ENCODE results near the gene ARAF. TPM values are rescaled to one million over a fixed set of nuclear protein-coding genes. Genes with fewer than 3 reads are reported as not detected.
A peak's percentile ranks its signal among the peaks of the same experiment; 100 is the strongest.

Gene ARAF
- total RNA-seq, 2 experiments from 2014 or later, result 76.9 to 82.0 TPM

- Mint-ChIP-seq H3K4me1 (no peaks in the 10 kb centered on the region), H3K27me3 (no peaks in the 10 kb centered on the region), H3K36me3 (ENCODE audit: low read depth) (no peaks in the 10 kb centered on the region), H3K9me3 (no peaks in the 10 kb centered on the region), H3K4me3 (no peak overlapping the region), H3K27ac (no peak overlapping the region)
- ChIA-PET CTCF (interaction anchor here (0.6 to 2.9 kb wide), 2 partner anchors 18 to 102 kb away, joined by 5 to 8 read pairs; no protein-coding TSS in a partner anchor), POLR2A (no interaction called here)
- no peak for DNase-seq
Observed at GRCh38 chrX:47540754-47541538, 20.1 kb upstream of the ARAF start.

- Mint-ChIP-seq H3K27ac (no peak overlapping the region), H3K36me3 (ENCODE audit: low read depth) (no peaks in the 10 kb centered on the region), H3K4me3 (no peak overlapping the region), H3K4me1 (no peaks in the 10 kb centered on the region), H3K27me3 (no peaks in the 10 kb centered on the region), H3K9me3 (no peaks in the 10 kb centered on the region)
- ChIA-PET POLR2A (no interaction called here), CTCF (no interaction called here)
- no peak for DNase-seq
Observed at GRCh38 chrX:47543496-47543895, 17.5 kb upstream of the ARAF start.

GRCh38 chrX:47556045-47556623 is 4.9 kb upstream of the ARAF start:
- CTCF ChIA-PET, result interaction anchor here (0.9 kb wide), 1 partner anchor 33 kb away, joined by 3 read pairs; no protein-coding TSS in a partner anchor
- peaks cover 20% of the 10 kb centered on the region for H3K4me1 Mint-ChIP-seq
- H3K27ac Mint-ChIP-seq, result peak overlapping the region; percentile 89

GRCh38 chrX:47558436-47558835 is 2.6 kb upstream of the ARAF start:
- H3K4me3 Mint-ChIP-seq, result no peak overlapping the region
- POLR2A ChIA-PET, result no interaction called here

More at GRCh38 chrX:47556045-47556623, 4.9 kb upstream of the ARAF start:
- Mint-ChIP-seq H3K27me3 (no peaks in the 10 kb centered on the region), H3K9me3 (no peaks in the 10 kb centered on the region), H3K4me3 (peak overlapping the region; percentile 86), H3K36me3 (ENCODE audit: low read depth) (no peaks in the 10 kb centered on the region)
- POLR2A ChIA-PET, result interaction anchor here (0.5 kb wide), 1 partner anchor 26 kb away, joined by 3 read pairs; no protein-coding TSS in a partner anchor
- DNase-seq, result peak; percentile 88

GRCh38 chrX:47560179-47560933 is 649 bp upstream of the ARAF start:
- CTCF ChIA-PET, result interaction anchor here (0.6 kb wide), 1 partner anchor 13 kb away, joined by 3 read pairs; no protein-coding TSS in a partner anchor

More at GRCh38 chrX:47558436-47558835, 2.6 kb upstream of the ARAF start:
- Mint-ChIP-seq H3K4me1 (peaks cover 28% of the 10 kb centered on the region), H3K36me3 (ENCODE audit: low read depth) (peaks cover 2% of the 10 kb centered on the region), H3K9me3 (no peaks in the 10 kb centered on the region), H3K27me3 (no peaks in the 10 kb centered on the region), H3K27ac (no peak overlapping the region)
- CTCF ChIA-PET, result no interaction called here
- no peak for DNase-seq

GRCh38 chrX:47561659-47562151 is 700 bp downstream of the ARAF start:
- POLR2A ChIA-PET, result no interaction called here
- H3K4me3 Mint-ChIP-seq, result peak overlapping the region; percentile 87
- CTCF ChIA-PET, result interaction anchor here (0.6 to 0.7 kb wide), 2 partner anchors 22 to 986 kb away, joined by 3 read pairs; no protein-coding TSS in a partner anchor

More at GRCh38 chrX:47560179-47560933, 649 bp upstream of the ARAF start:
- no peak for DNase-seq
- peaks cover 10% of the 10 kb centered on the region for H3K36me3 Mint-ChIP-seq (ENCODE audit: low read depth)
- H3K27ac Mint-ChIP-seq, result peak overlapping the region; percentile 99
- no peaks in the 10 kb centered on the region for H3K27me3 Mint-ChIP-seq
- H3K4me3 Mint-ChIP-seq, result peak overlapping the region; percentile 87
- H3K9me3 Mint-ChIP-seq, result no peaks in the 10 kb centered on the region
- POLR2A ChIA-PET, result no interaction called here
- H3K4me1 Mint-ChIP-seq, result peaks cover 39% of the 10 kb centered on the region

GRCh38 chrX:47562615-47563243 is 1.7 kb downstream of the ARAF start:
- ChIA-PET POLR2A (no interaction called here), CTCF (no interaction called here)
- H3K4me1 Mint-ChIP-seq, result peaks cover 30% of the 10 kb centered on the region
- peaks cover 14% of the 10 kb centered on the region for H3K36me3 Mint-ChIP-seq (ENCODE audit: low read depth)
- peak overlapping the region; percentile 25 for H3K27ac Mint-ChIP-seq
- H3K9me3 Mint-ChIP-seq, result no peaks in the 10 kb centered on the region
- peak; percentile 37 for DNase-seq
- H3K27me3 Mint-ChIP-seq, result no peaks in the 10 kb centered on the region
- peak overlapping the region; percentile 87 for H3K4me3 Mint-ChIP-seq

More at GRCh38 chrX:47561659-47562151, 700 bp downstream of the ARAF start:
- Mint-ChIP-seq H3K4me1 (peaks cover 31% of the 10 kb centered on the region), H3K9me3 (no peaks in the 10 kb centered on the region), H3K27ac (peak overlapping the region; percentile 99), H3K36me3 (ENCODE audit: low read depth) (peaks cover 12% of the 10 kb centered on the region), H3K27me3 (no peaks in the 10 kb centered on the region)
- no peak for DNase-seq

- Mint-ChIP-seq H3K4me1 (peaks cover 30% of the 10 kb centered on the region), H3K36me3 (ENCODE audit: low read depth) (peaks cover 19% of the 10 kb centered on the region), H3K27me3 (no peaks in the 10 kb centered on the region), H3K4me3 (peak overlapping the region; percentile 47), H3K27ac (peak overlapping the region; percentile 78), H3K9me3 (no peaks in the 10 kb centered on the region)
- ChIA-PET CTCF (no interaction called here), POLR2A (no interaction called here)
- DNase-seq, result no peak
Observed at GRCh38 chrX:47563801-47564315, 2.9 kb downstream of the ARAF start.

GRCh38 chrX:47564438-47565085 is 3.6 kb downstream of the ARAF start:
- no peak overlapping the region for H3K4me3 Mint-ChIP-seq
- peaks cover 30% of the 10 kb centered on the region for H3K4me1 Mint-ChIP-seq
- H3K9me3 Mint-ChIP-seq, result no peaks in the 10 kb centered on the region
- no peaks in the 10 kb centered on the region for H3K27me3 Mint-ChIP-seq
- ChIA-PET POLR2A (no interaction called here), CTCF (interaction anchor here (1.1 kb wide), 1 partner anchor 41 kb away, joined by 3 read pairs; no protein-coding TSS in a partner anchor)
- peak overlapping the region; percentile 63 for H3K27ac Mint-ChIP-seq
- peaks cover 26% of the 10 kb centered on the region for H3K36me3 Mint-ChIP-seq (ENCODE audit: low read depth)
- no peak for DNase-seq

- Mint-ChIP-seq H3K4me1 (peaks cover 23% of the 10 kb centered on the region), H3K4me3 (no peak overlapping the region)
Observed at GRCh38 chrX:47566841-47567240, 5.8 kb downstream of the ARAF start.

GRCh38 chrX:47568656-47569295 is 7.8 kb downstream of the ARAF start:
- no peaks in the 10 kb centered on the region for H3K9me3 Mint-ChIP-seq
- no peaks in the 10 kb centered on the region for H3K27me3 Mint-ChIP-seq
- H3K27ac Mint-ChIP-seq, result no peak overlapping the region
- ChIA-PET CTCF (interaction anchor here (0.7 to 1.4 kb wide), 3 partner anchors 20 to 68 kb away, joined by 3 to 4 read pairs (median 3); no protein-coding TSS in a partner anchor), POLR2A (no interaction called here)
- H3K36me3 Mint-ChIP-seq (ENCODE audit: low read depth), result peaks cover 47% of the 10 kb centered on the region
- H3K4me3 Mint-ChIP-seq, result no peak overlapping the region
- DNase-seq, result peak; percentile 28
- H3K4me1 Mint-ChIP-seq, result peaks cover 22% of the 10 kb centered on the region

More at GRCh38 chrX:47566841-47567240, 5.8 kb downstream of the ARAF start:
- H3K27ac Mint-ChIP-seq, result no peak overlapping the region
- no peaks in the 10 kb centered on the region for H3K27me3 Mint-ChIP-seq
- no peak for DNase-seq
- H3K36me3 Mint-ChIP-seq (ENCODE audit: low read depth), result peaks cover 45% of the 10 kb centered on the region
- POLR2A ChIA-PET, result no interaction called here
- no peaks in the 10 kb centered on the region for H3K9me3 Mint-ChIP-seq
- CTCF ChIA-PET, result no interaction called here

Measured in activated CD4-positive, alpha-beta T cell treated with anti-CD3 and anti-CD28 coated beads, Interleukin-2, amount 10 ng/mL, durations not matched to agents 7 days and 5 days (primary cell).